ENCODE measurements around the gene ARID5B.

The ARID5B gene

GRCh38 chr10:62085821-62086220 is 184.3 kb downstream of the ARID5B start:
- no peak for DNase-seq (ENCODE audit: extremely low read depth, low read depth)
- TF ChIP-seq CTCF (IDR thresholded peaks at IDR 0.05; ENCODE audit: low read depth, low read length): no peak

DNA sequence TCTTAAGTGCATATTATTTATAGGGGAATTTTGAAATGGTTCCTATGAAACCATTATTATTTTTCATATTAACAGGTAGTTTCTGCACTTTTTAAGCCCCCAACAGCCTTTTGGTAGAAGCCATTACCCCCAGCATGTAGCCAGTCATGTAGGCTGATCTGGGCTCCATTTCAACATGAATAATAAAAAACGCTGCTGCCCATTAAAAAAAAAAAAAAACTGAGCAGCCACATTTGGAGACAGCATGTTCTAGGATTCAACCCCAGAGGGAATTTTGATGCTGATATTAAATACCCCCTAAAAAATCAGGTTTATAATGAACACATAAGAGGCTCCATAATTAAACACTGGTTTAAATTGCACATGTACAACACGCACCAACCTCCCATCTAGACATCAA is 185.8 kb downstream of the ARID5B start:
- TF ChIP-seq CTCF (IDR thresholded peaks at IDR 0.05; ENCODE audit: low read depth, low read length): no peak
- no peak for DNase-seq (ENCODE audit: extremely low read depth, low read depth)

GRCh38 chr10:62088786-62089185 is 187.3 kb downstream of the ARID5B start:
- no peak for TF ChIP-seq CTCF (IDR thresholded peaks at IDR 0.05; ENCODE audit: low read depth, low read length)
- no peak for DNase-seq (ENCODE audit: extremely low read depth, low read depth)

DNA sequence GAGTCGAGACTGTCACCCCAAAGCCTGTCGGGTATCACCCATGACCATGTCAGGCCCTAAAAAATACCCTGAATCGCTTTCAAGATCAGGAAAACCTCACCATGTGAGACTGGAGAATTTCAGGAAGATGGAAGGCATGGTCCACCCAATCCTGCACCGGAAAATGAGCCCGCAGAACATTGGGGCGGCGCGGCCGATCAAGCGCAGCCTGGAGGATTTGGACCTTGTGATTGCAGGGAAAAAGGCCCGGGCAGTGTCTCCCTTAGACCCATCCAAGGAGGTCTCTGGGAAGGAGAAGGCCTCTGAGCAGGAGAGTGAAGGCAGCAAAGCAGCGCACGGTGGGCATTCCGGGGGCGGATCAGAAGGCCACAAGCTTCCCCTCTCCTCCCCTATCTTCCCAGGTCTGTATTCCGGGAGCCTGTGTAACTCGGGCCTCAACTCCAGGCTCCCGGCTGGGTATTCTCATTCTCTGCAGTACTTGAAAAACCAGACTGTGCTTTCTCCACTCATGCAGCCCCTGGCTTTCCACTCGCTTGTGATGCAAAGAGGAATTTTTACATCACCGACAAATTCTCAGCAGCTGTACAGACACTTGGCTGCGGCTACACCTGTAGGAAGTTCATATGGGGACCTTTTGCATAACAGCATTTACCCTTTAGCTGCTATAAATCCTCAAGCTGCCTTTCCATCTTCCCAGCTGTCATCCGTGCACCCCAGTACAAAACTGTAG is 191.0 kb downstream of the ARID5B start:
- no peak for TF ChIP-seq CTCF (IDR thresholded peaks at IDR 0.05; ENCODE audit: low read depth, low read length)
- no peak for DNase-seq (ENCODE audit: extremely low read depth, low read depth)

DNA sequence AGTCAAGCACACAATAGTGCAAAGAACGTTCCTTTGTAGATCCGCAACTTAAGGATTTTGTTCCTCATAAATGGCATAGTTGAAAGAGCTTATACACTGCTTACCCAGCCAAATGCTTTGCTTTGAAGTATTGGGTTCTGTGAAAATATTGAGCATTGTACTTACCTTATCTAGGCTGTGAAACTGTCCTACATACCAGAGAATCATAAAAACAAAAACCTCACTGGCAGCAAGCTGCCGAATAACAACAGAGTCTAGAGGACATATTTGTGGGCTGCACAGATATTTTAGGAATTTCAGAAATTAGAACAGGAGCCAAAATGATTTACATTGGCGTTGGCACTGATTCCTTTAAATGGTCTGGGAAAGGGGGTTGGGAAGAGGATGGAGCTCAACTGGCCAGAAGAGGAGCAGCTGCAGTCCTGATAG is 192.4 kb downstream of the ARID5B start:
- TF ChIP-seq CTCF (IDR thresholded peaks at IDR 0.05; ENCODE audit: low read depth, low read length): no peak
- DNase-seq (ENCODE audit: extremely low read depth, low read depth): no peak

DNA sequence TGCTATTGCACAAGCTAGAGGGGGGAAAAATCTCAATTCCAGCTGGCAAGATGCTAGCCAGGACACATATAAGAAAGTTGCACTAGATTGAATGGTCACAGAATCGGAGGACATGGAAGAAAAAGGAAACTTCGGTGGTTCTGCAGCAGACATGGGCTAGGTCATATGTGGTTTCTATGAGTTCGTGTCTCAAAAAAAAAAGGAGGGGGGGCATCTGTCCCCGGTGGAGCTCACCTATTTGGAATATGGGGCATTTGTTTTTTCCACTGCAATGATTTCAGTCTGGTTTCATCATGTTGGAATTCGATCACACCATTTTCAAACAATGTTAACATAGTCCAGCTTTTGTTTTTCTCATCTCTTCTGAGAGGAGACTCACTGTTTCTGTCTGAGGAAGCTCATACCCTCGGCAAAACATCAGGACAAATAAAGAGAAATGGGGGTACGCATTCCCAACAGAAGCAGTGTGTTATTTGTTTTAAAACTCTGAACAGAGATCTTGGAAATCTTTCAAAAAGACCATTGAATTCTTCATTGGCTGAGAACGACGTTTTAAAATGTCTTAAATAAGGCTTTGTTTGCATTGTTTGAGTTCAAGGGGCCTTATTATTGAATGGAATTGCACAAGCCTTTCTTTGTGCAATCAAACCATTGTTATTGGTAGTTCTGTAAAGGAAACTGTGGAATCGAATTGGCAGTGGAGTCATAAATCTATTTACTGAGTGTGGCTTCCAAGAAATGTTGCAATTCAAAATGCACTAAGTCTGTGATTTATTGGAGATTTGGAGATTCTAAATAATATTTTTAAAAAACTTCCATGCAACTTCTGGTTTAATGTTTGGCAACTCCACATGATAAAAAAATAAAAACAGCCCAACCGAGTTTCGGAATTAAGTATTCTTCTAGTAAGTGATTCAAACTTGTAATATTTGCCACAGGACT is 194.0 kb downstream of the ARID5B start:
- peak; percentile 70 for DNase-seq (ENCODE audit: extremely low read depth, low read depth)
- TF ChIP-seq CTCF (IDR thresholded peaks at IDR 0.05; ENCODE audit: low read depth, low read length): no peak
